Measurements from ENCODE around the gene ARHGEF12.

The ARHGEF12 gene

GRCh38 chr11:120346233-120346632 is 10.0 kb downstream of the ARHGEF12 start:
- TF ChIP-seq CTCF (IDR thresholded peaks at IDR 0.05; ENCODE audit: low read depth, low read length) = no peak
- no peak overlapping the region for H3K4me3 ChIP-seq (replicated peaks in 1 of 2; ENCODE audit: low read depth in 2 of 2, low read length in 2 of 2)
- DNase-seq (ENCODE audit: low read depth in 2 of 2) = no peak

- H3K4me3 ChIP-seq (replicated peaks in 1 of 2; ENCODE audit: low read depth in 2 of 2, low read length in 2 of 2) = no peak overlapping the region
- DNase-seq (ENCODE audit: low read depth in 2 of 2) = no peak
- no peak for TF ChIP-seq CTCF (IDR thresholded peaks at IDR 0.05; ENCODE audit: low read depth, low read length)
Observed at GRCh38 chr11:120350637-120351036, 14.4 kb downstream of the ARHGEF12 start.

- no peak for TF ChIP-seq CTCF (IDR thresholded peaks at IDR 0.05; ENCODE audit: low read depth, low read length)
- DNase-seq (ENCODE audit: low read depth in 2 of 2) = no peak
- no peak overlapping the region for H3K4me3 ChIP-seq (replicated peaks in 1 of 2; ENCODE audit: low read depth in 2 of 2, low read length in 2 of 2)
Observed at GRCh38 chr11:120352405-120352804, 16.2 kb downstream of the ARHGEF12 start.

- DNase-seq (ENCODE audit: low read depth in 2 of 2) = peak in 1 of 2 donors; percentile 43
- no peak for TF ChIP-seq CTCF (IDR thresholded peaks at IDR 0.05; ENCODE audit: low read depth, low read length)
- no peak overlapping the region for H3K4me3 ChIP-seq (replicated peaks in 1 of 2; ENCODE audit: low read depth in 2 of 2, low read length in 2 of 2)
Observed at GRCh38 chr11:120354068-120354467, 17.9 kb downstream of the ARHGEF12 start.

GRCh38 chr11:120354779-120355178 is 18.6 kb downstream of the ARHGEF12 start:
- no peak overlapping the region for H3K4me3 ChIP-seq (replicated peaks in 1 of 2; ENCODE audit: low read depth in 2 of 2, low read length in 2 of 2)
- no peak for DNase-seq (ENCODE audit: low read depth in 2 of 2)
- no peak for TF ChIP-seq CTCF (IDR thresholded peaks at IDR 0.05; ENCODE audit: low read depth, low read length)

GRCh38 chr11:120357620-120358019 is 21.4 kb downstream of the ARHGEF12 start:
- no peak for DNase-seq (ENCODE audit: low read depth in 2 of 2)
- no peak for TF ChIP-seq CTCF (IDR thresholded peaks at IDR 0.05; ENCODE audit: low read depth, low read length)

GRCh38 chr11:120358729-120359128 is 22.5 kb downstream of the ARHGEF12 start:
- no peak for DNase-seq (ENCODE audit: low read depth in 2 of 2)
- no peak for TF ChIP-seq CTCF (IDR thresholded peaks at IDR 0.05; ENCODE audit: low read depth, low read length)
- H3K4me3 ChIP-seq (replicated peaks in 1 of 2; ENCODE audit: low read depth in 2 of 2, low read length in 2 of 2) = no peak overlapping the region

More at GRCh38 chr11:120357620-120358019, 21.4 kb downstream of the ARHGEF12 start:
- H3K4me3 ChIP-seq (replicated peaks in 1 of 2; ENCODE audit: low read depth in 2 of 2, low read length in 2 of 2) = no peak overlapping the region

All from cardiac fibroblast (primary cell).